MCF 10A (cell line): ENCODE results near the gene USB1. TPM values are rescaled to one million over a fixed set of nuclear protein-coding genes. Genes with fewer than 3 reads are reported as not detected.

ENCODE experiments used
- BruUV-seq: library from RNA; stranded (reverse); fragments of 400-500 nt; replicated peaks from 2 replicates; lab custom pipeline; 2021; lab: Mats Ljungman, UMichigan
- CTCF ChIA-PET: fragments of 300-600 bp; sonication (Branson Sonifier 250); formaldehyde crosslinking; extraction: SDS; loops from one replicate; lab custom pipeline; 2021; ENCODE audit warnings: antibody characterized with exemption, inconsistent platforms; lab: Yijun Ruan, JAX
- POLR2A ChIA-PET: fragments of 300-600, 350-650 bp; sonication (Branson Sonifier 250); formaldehyde crosslinking; extraction: SDS; loops from one replicate; lab custom pipeline; 2020; ENCODE audit warnings: antibody characterized with exemption, inconsistent platforms; lab: Yijun Ruan, JAX
- DNase-seq: peaks from one replicate; pipeline ENCODE4 v3.0.0-alpha.2; 2018; ENCODE audit not compliant: unreplicated experiment
- H3K27ac Mint-ChIP-seq: one replicate; pipeline ENCODE4 v1.8.0; 2022; ENCODE audit warnings: mild to moderate bottlenecking, low read depth, mixed read lengths; ENCODE audit not compliant: unreplicated experiment
- H3K27me3 Mint-ChIP-seq: one replicate; pipeline ENCODE4 v1.8.0; 2022; ENCODE audit warnings: mixed read lengths; ENCODE audit not compliant: insufficient read depth, unreplicated experiment
- H3K36me3 Mint-ChIP-seq: one replicate; pipeline ENCODE4 v1.8.0; 2022; ENCODE audit warnings: mild to moderate bottlenecking, moderate library complexity, mixed read lengths; ENCODE audit not compliant: insufficient read depth, unreplicated experiment
- H3K4me1 Mint-ChIP-seq: one replicate; pipeline ENCODE4 v1.8.0; 2022; ENCODE audit warnings: mixed read lengths; ENCODE audit not compliant: insufficient read depth, unreplicated experiment
- H3K4me3 Mint-ChIP-seq: one replicate; pipeline ENCODE4 v1.8.0; 2022; ENCODE audit warnings: mild to moderate bottlenecking, moderate library complexity, mixed read lengths; ENCODE audit not compliant: unreplicated experiment
- H3K9me3 Mint-ChIP-seq: one replicate; pipeline ENCODE4 v1.8.0; 2022; ENCODE audit warnings: mixed read lengths; ENCODE audit not compliant: unreplicated experiment
- intact Hi-C: fragments of 100-400 bp; cut with micrococcal nuclease; formaldehyde crosslinking; loops from 2 replicates; pipeline ENCODE4 v1.14.1; 2022
- total RNA-seq: library from RNA; stranded (reverse); gene quantifications from 2 replicates; pipeline ENCODE4 v1.2.3, GENCODE V29; 2022
- TF ChIP-seq, protein P1 (sequence below): fragments of 200-600 bp; IDR thresholded peaks from one replicate; pipeline ENCODE4 v1.8.0; 2022; ENCODE audit warnings: antibody characterized with exemption, mild to moderate bottlenecking; ENCODE audit not compliant: unreplicated experiment

Gene USB1
- total RNA-seq, 1 experiment from 2014 or later, result 49.2 TPM

DNA sequence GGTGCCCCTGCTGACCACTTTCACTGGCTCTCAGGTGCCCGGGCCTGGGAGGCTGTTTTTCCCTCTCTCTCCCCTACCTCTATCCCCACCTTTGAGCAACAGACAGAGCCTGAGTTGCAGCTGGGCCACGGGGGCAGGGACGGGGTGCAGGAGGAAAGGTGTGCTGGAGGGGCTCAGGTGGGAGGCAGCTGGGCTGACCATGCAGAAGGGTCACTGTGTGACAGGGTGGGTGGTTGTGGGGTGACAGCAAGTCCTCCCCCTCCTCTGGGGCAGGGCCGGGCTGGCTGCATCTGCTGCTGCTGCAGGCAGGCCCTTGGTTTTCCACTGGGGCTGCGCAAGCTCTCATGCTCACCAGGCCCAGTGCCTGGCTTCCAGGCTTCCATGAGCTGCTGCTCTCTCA lies 7.3 kb upstream of the USB1 start:
- TF ChIP-seq, protein P1, sequence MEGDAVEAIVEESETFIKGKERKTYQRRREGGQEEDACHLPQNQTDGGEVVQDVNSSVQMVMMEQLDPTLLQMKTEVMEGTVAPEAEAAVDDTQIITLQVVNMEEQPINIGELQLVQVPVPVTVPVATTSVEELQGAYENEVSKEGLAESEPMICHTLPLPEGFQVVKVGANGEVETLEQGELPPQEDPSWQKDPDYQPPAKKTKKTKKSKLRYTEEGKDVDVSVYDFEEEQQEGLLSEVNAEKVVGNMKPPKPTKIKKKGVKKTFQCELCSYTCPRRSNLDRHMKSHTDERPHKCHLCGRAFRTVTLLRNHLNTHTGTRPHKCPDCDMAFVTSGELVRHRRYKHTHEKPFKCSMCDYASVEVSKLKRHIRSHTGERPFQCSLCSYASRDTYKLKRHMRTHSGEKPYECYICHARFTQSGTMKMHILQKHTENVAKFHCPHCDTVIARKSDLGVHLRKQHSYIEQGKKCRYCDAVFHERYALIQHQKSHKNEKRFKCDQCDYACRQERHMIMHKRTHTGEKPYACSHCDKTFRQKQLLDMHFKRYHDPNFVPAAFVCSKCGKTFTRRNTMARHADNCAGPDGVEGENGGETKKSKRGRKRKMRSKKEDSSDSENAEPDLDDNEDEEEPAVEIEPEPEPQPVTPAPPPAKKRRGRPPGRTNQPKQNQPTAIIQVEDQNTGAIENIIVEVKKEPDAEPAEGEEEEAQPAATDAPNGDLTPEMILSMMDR, result no peak
- intact Hi-C loops, result no loop called here
- ChIA-PET CTCF (interaction anchor here (0.6 kb wide), 1 partner anchor 47 kb away, joined by 3 read pairs; no protein-coding TSS in a partner anchor), POLR2A (interaction anchor here (0.7 kb wide), 1 partner anchor 173 kb away, joined by 3 read pairs; no protein-coding TSS in a partner anchor)
- DNase-seq, result no peak
- H3K4me3 Mint-ChIP-seq, result no peak overlapping the region
- H3K27me3 Mint-ChIP-seq, result no peaks in the 10 kb centered on the region
- H3K9me3 Mint-ChIP-seq, result no peaks in the 10 kb centered on the region
- peaks cover 37% of the 10 kb centered on the region for H3K36me3 Mint-ChIP-seq
- no TSS peak for BruUV-seq
- H3K27ac Mint-ChIP-seq, result no peak overlapping the region
- H3K4me1 Mint-ChIP-seq, result peaks cover 15% of the 10 kb centered on the region

DNA sequence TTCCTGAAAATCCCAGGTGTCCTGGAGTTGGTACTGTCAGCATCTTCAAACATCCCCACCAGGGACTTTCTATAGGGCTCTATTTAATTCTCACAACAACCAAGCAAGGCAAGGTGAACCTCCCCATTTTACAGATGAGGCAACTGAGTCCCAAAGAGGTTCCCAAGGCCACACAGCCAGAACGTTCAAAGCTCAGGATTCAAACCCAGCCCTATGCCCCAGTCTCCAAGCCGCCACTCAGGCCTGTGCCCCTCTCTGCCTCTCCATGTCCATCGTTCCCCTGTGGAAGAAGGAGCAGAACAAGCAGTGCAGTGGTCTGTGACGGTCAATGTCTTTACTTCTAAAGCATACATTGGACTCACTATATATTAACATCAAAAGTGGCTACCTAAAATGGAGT lies 6.8 kb upstream of the USB1 start:
- intact Hi-C loops, result no loop called here
- Mint-ChIP-seq H3K4me3 (no peak overlapping the region), H3K27ac (no peak overlapping the region), H3K4me1 (peaks cover 18% of the 10 kb centered on the region), H3K27me3 (no peaks in the 10 kb centered on the region), H3K36me3 (peaks cover 37% of the 10 kb centered on the region), H3K9me3 (no peaks in the 10 kb centered on the region)
- no peak for DNase-seq
- BruUV-seq, result no TSS peak
- CTCF ChIA-PET, result interaction anchor here (0.6 kb wide), 1 partner anchor 47 kb away, joined by 3 read pairs; no protein-coding TSS in a partner anchor
- POLR2A ChIA-PET, result no interaction called here
- TF ChIP-seq, protein P1, result no peak

DNA sequence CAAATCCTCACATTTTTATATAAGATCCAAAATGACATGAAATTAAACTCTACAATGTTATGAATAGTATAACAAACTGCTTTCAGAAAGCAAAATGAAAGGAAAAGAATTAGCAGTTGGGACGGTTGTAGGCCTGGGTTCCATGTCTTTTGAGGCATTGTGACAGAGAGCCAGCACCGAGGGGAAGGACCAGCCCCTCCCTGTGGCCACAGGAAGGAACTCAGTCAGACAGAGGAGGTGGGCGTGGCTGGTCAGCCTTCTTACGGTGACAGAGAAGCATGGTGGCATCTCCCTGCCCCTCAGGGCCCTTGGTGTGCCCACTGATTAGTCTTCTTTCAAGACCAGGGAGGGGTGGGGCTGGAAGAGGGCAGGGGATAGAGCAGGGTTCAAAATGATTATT lies 6.4 kb upstream of the USB1 start:
- CTCF ChIA-PET, result no interaction called here
- H3K27me3 Mint-ChIP-seq, result no peaks in the 10 kb centered on the region
- no peak overlapping the region for H3K4me3 Mint-ChIP-seq
- H3K9me3 Mint-ChIP-seq, result no peaks in the 10 kb centered on the region
- TF ChIP-seq, protein P1, result peak; percentile 28
- POLR2A ChIA-PET, result no interaction called here
- H3K4me1 Mint-ChIP-seq, result peaks cover 19% of the 10 kb centered on the region
- peak; percentile 60 for DNase-seq
- intact Hi-C loops, result no loop called here
- no TSS peak for BruUV-seq
- no peak overlapping the region for H3K27ac Mint-ChIP-seq
- peaks cover 37% of the 10 kb centered on the region for H3K36me3 Mint-ChIP-seq

DNA sequence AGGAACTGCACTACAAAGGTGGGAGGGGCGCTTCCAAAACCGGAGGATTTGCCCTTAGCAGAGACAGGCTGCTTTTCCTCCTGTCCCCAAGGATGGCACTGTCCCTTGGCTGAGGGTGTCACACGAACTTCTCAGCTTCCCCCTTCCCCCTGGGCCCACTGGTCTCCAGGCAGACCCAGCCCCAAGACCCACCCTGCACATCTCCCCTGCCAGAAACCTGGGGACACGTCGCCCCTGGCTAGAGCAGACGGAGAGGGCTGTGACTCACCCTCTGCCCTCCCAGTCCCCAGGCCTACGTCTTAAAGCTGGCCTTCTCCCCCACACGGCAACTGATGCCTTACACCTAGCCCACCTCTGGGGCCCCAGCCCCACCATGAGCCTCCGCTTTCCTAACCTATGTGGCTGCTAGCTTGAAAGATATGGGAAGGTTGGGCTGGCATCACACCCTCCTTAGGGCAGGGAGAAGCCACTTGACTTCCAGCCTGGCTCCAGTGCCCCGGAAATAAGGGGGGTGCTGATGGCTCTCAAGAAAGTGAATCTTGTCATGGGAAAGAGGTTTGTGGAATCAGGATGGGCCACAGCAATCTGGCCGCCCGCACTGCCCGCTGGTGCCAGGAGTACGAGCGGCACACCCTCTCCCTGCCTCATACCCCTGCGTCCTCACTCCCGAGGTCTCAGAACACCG lies 5.3 kb upstream of the USB1 start:
- H3K4me1 Mint-ChIP-seq, result peaks cover 19% of the 10 kb centered on the region
- H3K4me3 Mint-ChIP-seq, result no peak overlapping the region
- H3K36me3 Mint-ChIP-seq, result peaks cover 37% of the 10 kb centered on the region
- intact Hi-C loops, result no loop called here
- no TSS peak for BruUV-seq
- H3K27ac Mint-ChIP-seq, result no peak overlapping the region
- no peak for DNase-seq
- TF ChIP-seq, protein P1, result no peak
- H3K27me3 Mint-ChIP-seq, result no peaks in the 10 kb centered on the region
- CTCF ChIA-PET, result interaction anchor here (0.6 to 7.0 kb wide), 2 partner anchors 95 to 1690 kb away, joined by 3 to 88 read pairs; no protein-coding TSS in a partner anchor
- POLR2A ChIA-PET, result no interaction called here
- no peaks in the 10 kb centered on the region for H3K9me3 Mint-ChIP-seq
